ENCODE results near the gene ZFPM1.
A peak's percentile ranks its signal among the peaks of the same experiment; 100 is the strongest.

DNA sequence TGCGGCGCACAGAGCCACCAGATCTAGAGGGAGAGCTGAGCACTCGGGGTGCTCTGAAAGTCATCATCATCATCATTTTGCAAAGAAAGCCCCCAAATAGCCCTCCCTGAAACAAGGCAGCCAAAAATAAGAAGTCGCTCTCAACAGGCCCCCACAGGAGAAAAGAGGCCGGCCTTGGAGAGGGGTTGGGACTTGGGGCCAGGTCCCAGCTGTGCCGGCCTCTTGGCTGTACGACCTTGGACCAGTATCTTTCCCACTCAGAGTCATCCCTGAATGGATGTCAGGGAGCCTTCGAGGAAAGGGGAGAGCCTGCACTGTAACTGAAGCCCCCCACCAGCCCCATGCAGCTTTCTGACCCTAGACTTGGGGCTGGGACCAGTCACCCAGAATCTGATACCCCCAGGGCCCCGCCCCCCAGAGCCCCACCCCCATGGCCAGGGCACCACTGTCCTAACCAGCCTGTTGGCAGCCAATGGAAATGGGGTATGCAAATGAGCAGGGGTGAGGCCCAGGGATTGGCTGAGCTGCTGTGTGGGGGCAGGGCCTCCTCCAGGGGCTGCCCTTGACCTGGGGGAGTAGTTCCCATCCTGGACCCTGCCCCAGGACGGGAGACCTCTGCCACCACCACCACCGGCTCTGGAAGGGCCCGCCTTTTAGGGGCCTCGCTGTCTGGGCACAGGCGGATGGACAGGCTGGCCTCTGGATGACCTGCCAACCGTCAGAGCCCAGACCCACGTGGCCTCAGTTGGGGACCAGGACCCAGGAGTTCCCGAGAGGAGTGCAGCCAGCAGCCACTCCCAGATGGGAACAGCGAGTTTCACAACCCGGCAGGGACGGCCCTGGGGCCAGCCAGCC lies 15.4 kb downstream of the ZFPM1 start:
- TF ChIP-seq TEAD4 (IDR thresholded peaks at IDR 0.05) (no peak), EP300 (IDR thresholded peaks at IDR 0.05; ENCODE audit: borderline replicate concordance) (no peak), FOXM1 (IDR thresholded peaks at IDR 0.05; ENCODE audit: borderline replicate concordance, low read depth) (no peak), CEBPB (IDR thresholded peaks at IDR 0.05) (no peak), RAD21 (IDR thresholded peaks at IDR 0.05; ENCODE audit: low read depth) (no peak), TAF1 (IDR thresholded peaks at IDR 0.05; ENCODE audit: low read depth) (no peak), EGR1 (IDR thresholded peaks at IDR 0.05) (no peak)
- TF ChIP-seq, protein P1, sequence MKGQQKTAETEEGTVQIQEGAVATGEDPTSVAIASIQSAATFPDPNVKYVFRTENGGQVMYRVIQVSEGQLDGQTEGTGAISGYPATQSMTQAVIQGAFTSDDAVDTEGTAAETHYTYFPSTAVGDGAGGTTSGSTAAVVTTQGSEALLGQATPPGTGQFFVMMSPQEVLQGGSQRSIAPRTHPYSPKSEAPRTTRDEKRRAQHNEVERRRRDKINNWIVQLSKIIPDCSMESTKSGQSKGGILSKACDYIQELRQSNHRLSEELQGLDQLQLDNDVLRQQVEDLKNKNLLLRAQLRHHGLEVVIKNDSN (IDR thresholded peaks at IDR 0.05) = peak; percentile 73
- TF ChIP-seq, protein P2, sequence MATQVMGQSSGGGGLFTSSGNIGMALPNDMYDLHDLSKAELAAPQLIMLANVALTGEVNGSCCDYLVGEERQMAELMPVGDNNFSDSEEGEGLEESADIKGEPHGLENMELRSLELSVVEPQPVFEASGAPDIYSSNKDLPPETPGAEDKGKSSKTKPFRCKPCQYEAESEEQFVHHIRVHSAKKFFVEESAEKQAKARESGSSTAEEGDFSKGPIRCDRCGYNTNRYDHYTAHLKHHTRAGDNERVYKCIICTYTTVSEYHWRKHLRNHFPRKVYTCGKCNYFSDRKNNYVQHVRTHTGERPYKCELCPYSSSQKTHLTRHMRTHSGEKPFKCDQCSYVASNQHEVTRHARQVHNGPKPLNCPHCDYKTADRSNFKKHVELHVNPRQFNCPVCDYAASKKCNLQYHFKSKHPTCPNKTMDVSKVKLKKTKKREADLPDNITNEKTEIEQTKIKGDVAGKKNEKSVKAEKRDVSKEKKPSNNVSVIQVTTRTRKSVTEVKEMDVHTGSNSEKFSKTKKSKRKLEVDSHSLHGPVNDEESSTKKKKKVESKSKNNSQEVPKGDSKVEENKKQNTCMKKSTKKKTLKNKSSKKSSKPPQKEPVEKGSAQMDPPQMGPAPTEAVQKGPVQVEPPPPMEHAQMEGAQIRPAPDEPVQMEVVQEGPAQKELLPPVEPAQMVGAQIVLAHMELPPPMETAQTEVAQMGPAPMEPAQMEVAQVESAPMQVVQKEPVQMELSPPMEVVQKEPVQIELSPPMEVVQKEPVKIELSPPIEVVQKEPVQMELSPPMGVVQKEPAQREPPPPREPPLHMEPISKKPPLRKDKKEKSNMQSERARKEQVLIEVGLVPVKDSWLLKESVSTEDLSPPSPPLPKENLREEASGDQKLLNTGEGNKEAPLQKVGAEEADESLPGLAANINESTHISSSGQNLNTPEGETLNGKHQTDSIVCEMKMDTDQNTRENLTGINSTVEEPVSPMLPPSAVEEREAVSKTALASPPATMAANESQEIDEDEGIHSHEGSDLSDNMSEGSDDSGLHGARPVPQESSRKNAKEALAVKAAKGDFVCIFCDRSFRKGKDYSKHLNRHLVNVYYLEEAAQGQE (IDR thresholded peaks at IDR 0.05; ENCODE audit: low read depth) = no peak
- TF ChIP-seq, protein P3, sequence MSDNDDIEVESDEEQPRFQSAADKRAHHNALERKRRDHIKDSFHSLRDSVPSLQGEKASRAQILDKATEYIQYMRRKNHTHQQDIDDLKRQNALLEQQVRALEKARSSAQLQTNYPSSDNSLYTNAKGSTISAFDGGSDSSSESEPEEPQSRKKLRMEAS (IDR thresholded peaks at IDR 0.05) = peak; percentile 72
